Activated B cell treated with CpG ODN at 0.5 μM for 24 hours (primary cell): ENCODE results near the gene SPTBN5. TPM values are rescaled to one million over a fixed set of nuclear protein-coding genes. Genes with fewer than 3 reads are reported as not detected.

ENCODE experiments used
- ATAC-seq: fragments of 200-7000 bp; cut with Tn5 transposase; one replicate; pipeline ENCODE4 v1.10.0; 2021; ENCODE audit warnings: low read depth, mild to moderate bottlenecking, moderate library complexity
- CTCF ChIA-PET: fragments of 350-600 bp; sonication (Branson Sonifier 250); formaldehyde crosslinking; loops from one replicate; lab custom pipeline; 2021; ENCODE audit warnings: antibody characterized with exemption; lab: Charles Lee
- POLR2A ChIA-PET: fragments of 350-600 bp; sonication (Branson Sonifier 250); formaldehyde crosslinking; loops from one replicate; lab custom pipeline; 2021; ENCODE audit warnings: antibody characterized with exemption; lab: Charles Lee
- DNase-seq: peaks from one replicate; pipeline ENCODE4 v3.0.0; 2022
- H3K27ac Mint-ChIP-seq: one replicate; pipeline ENCODE4 v1.8.0; 2020; ENCODE audit warnings: mixed read lengths
- H3K27me3 Mint-ChIP-seq: one replicate; pipeline ENCODE4 v1.8.0; 2021; ENCODE audit warnings: mixed read lengths
- H3K36me3 Mint-ChIP-seq: one replicate; pipeline ENCODE4 v1.8.0; 2021; ENCODE audit warnings: low read depth, mixed read lengths
- H3K4me1 Mint-ChIP-seq: one replicate; pipeline ENCODE4 v1.8.0; 2021; ENCODE audit warnings: mixed read lengths
- H3K4me3 Mint-ChIP-seq: one replicate; pipeline ENCODE4 v1.8.0; 2020; ENCODE audit warnings: mild to moderate bottlenecking, mixed read lengths
- H3K9me3 Mint-ChIP-seq: one replicate; pipeline ENCODE4 v1.8.0; 2020; ENCODE audit warnings: mixed read lengths
- intact Hi-C: fragments of 100-400 bp; cut with micrococcal nuclease; formaldehyde crosslinking; loops from one replicate; pipeline ENCODE4 v1.15.1; 2024
- total RNA-seq: library from RNA; stranded (reverse); gene quantifications from 2 replicates; pipeline ENCODE4 v1.2.3, GENCODE V29; 2022
- TF ChIP-seq, protein P1 (sequence below): fragments of 200-600 bp; IDR thresholded peaks from one replicate; pipeline ENCODE4 v1.8.0; 2022; ENCODE audit warnings: antibody characterized with exemption, mild to moderate bottlenecking

Gene SPTBN5
- total RNA-seq, 1 donor from 2014 or later, result 1.1 TPM

DNA sequence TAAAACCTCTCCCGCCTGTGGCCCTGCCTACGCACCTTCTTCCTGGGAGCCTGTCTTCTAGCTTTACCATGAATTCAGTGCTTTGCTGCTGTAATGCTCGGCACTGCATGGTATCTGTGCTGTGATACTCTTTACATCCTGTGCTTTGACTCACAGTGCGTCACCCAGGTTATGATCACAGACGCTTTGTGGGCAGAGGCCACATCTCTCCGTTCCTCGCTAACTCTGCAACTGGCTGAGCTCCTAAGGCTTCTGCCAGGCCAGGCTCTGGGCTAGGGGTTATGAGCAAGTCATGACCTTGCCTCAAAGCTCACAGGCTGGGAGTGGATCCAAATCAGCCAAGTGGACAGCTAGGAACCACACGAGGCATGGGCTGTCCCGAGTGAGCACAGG is 23.2 kb downstream of the SPTBN5 start:
- DNase-seq, result no peak
- no peak for ATAC-seq
- H3K4me3 Mint-ChIP-seq, result no peak overlapping the region
- TF ChIP-seq, protein P1, sequence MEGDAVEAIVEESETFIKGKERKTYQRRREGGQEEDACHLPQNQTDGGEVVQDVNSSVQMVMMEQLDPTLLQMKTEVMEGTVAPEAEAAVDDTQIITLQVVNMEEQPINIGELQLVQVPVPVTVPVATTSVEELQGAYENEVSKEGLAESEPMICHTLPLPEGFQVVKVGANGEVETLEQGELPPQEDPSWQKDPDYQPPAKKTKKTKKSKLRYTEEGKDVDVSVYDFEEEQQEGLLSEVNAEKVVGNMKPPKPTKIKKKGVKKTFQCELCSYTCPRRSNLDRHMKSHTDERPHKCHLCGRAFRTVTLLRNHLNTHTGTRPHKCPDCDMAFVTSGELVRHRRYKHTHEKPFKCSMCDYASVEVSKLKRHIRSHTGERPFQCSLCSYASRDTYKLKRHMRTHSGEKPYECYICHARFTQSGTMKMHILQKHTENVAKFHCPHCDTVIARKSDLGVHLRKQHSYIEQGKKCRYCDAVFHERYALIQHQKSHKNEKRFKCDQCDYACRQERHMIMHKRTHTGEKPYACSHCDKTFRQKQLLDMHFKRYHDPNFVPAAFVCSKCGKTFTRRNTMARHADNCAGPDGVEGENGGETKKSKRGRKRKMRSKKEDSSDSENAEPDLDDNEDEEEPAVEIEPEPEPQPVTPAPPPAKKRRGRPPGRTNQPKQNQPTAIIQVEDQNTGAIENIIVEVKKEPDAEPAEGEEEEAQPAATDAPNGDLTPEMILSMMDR, result no peak
- no peak overlapping the region for H3K27ac Mint-ChIP-seq
- intact Hi-C loops, result no loop called here
- POLR2A ChIA-PET, result no interaction called here
- peaks cover 7% of the 10 kb centered on the region for H3K27me3 Mint-ChIP-seq
- no peaks in the 10 kb centered on the region for H3K36me3 Mint-ChIP-seq
- CTCF ChIA-PET, result no interaction called here
- peaks cover 4% of the 10 kb centered on the region for H3K4me1 Mint-ChIP-seq
- H3K9me3 Mint-ChIP-seq, result no peaks in the 10 kb centered on the region

DNA sequence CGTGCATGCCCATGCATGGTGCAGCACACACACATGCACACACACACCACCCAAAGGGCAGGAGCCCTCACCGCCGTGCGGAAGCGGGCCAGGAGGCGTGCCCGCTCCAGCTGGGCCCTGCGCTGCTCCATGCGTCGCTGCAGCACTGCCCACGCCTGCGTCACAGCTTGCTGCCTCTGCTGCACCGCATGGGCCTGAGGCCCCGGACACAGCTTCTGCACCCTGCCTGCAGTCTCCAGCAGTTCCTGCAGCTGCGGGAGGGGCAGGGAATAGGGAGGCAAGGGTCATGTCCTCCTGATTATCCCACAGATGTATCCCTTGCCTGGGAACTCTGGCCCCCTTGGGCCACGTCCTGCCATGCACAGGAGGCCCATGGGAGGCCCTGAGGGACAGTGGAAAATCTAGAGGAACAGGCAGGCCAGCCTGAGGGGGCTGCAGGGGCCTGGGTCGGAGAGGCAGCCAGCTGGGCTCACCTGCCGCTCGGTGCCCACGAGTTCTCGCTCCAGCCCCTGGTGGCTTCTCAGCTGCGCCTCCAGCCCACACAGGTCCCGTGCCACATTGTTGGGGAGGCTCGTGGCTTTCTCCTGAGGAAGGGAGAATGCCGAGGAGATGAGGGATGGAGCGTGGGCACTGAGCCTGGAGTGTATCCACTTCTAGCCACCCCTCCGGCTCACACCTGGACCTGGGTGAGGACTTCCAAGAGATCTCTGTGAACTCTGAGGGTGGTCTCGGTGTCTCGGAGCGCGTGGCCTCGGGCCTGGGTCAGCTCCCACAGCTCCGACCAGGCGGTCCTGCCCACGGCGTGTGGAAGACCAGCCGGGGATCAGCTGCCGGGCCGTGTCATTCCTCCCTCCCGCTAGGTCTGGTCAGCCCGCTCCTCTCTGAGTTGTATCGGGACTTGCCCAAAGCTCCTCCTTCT is 23.8 kb downstream of the SPTBN5 start:
- ATAC-seq (no peak), DNase-seq (no peak)
- Mint-ChIP-seq H3K27ac (no peak overlapping the region), H3K36me3 (no peaks in the 10 kb centered on the region), H3K4me3 (no peak overlapping the region), H3K27me3 (peaks cover 5% of the 10 kb centered on the region), H3K4me1 (no peaks in the 10 kb centered on the region), H3K9me3 (no peaks in the 10 kb centered on the region)
- POLR2A ChIA-PET, result no interaction called here
- CTCF ChIA-PET, result no interaction called here
- TF ChIP-seq, protein P1, result no peak
- intact Hi-C loops, result no loop called here

DNA sequence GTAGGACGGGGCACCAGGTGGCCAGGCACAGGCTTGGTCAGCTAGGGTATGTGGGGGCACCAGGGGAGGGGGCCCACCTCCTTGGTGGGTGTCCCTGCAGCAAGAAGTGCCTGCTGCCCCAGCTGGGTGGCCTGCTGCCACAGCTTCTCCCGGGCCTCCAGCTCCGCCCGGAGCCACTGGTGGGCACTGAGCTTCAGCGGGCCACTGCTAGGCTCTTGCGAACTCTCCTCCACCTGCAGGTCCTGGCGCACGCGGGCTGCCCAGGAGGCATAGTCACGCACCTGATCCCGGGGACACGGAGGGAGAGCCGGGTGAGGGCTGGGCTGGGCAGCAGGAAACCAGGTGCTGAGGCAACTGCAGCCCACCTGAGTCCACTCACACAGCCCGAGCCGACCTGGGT is 25.5 kb downstream of the SPTBN5 start:
- DNase-seq (no peak), ATAC-seq (no peak)
- no peaks in the 10 kb centered on the region for H3K36me3 Mint-ChIP-seq
- no peaks in the 10 kb centered on the region for H3K4me1 Mint-ChIP-seq
- no peak overlapping the region for H3K4me3 Mint-ChIP-seq
- intact Hi-C loops, result no loop called here
- TF ChIP-seq, protein P1, result no peak
- no peaks in the 10 kb centered on the region for H3K9me3 Mint-ChIP-seq
- ChIA-PET POLR2A (no interaction called here), CTCF (interaction anchor here (0.5 kb wide), 1 partner anchor 388 kb away, joined by 4 read pairs; no protein-coding TSS in a partner anchor)
- H3K27me3 Mint-ChIP-seq, result no peaks in the 10 kb centered on the region
- H3K27ac Mint-ChIP-seq, result no peak overlapping the region

DNA sequence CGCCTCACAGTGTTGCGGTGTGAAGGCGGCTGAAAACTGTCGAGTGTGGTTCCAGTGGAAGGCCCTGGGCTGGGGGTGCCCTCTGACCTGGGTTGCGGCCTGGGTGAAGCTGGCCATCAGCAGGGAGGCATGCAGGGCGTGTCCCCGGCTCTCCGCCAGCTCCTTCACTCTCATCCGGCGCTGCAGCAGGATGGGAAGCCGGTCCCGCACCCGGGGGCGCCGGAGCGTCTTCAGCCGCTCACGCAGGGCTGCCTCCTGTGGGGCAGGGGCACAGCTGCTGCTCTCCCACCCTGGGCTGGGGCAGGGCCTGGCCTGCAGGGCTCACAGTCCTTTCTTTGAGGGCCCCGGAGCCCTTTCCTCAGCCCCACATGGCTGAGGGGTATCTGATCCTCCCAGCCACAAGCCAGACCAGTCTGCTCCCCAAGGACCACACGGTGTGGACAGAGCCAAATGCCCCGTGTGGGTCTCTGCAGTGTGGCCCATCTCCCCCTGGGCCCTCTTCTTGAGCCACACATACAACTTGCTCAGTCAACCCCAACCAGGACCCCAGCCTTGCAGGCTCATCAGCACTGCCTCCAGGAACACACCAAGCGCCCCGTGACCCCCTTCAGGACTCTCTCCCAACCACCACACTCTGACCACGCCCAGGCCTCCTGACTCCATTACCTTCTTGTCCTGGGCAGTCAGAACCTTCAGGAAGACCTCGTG is 26.8 kb downstream of the SPTBN5 start:
- CTCF ChIA-PET, result interaction anchor here (0.8 kb wide), 1 partner anchor 59 kb away, joined by 3 read pairs; no protein-coding TSS in a partner anchor
- no peaks in the 10 kb centered on the region for H3K4me1 Mint-ChIP-seq
- H3K9me3 Mint-ChIP-seq, result no peaks in the 10 kb centered on the region
- TF ChIP-seq, protein P1, result no peak
- H3K27ac Mint-ChIP-seq, result no peak overlapping the region
- peaks cover 3% of the 10 kb centered on the region for H3K27me3 Mint-ChIP-seq
- H3K4me3 Mint-ChIP-seq, result no peak overlapping the region
- H3K36me3 Mint-ChIP-seq, result no peaks in the 10 kb centered on the region
- DNase-seq, result no peak
- ATAC-seq, result no peak
- intact Hi-C loops, result no loop called here
- POLR2A ChIA-PET, result interaction anchor here (0.6 kb wide), 1 partner anchor 184 kb away, joined by 5 read pairs; no protein-coding TSS in a partner anchor

DNA sequence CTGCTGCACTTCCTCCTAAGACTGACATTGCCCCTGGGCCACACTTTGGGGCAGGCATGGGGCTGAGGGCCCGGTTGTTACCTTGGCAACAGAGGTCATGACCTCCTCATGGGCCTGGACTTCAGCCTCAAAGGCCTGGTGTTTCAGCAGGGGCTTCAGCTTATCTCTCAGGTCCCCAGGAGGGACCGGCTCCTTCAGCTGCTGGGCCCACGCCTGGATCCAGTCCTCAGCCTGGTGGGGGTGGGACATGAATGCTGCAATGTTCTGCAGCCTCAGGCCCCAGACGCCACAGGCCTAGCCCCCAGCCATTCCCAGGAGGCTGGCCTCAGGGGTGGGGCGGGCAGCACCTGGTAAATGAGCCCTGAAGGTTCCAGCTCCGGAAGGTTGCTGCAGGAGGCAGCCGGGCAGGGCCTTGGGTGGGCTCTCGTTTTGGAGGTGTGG is 27.6 kb downstream of the SPTBN5 start:
- TF ChIP-seq, protein P1, result no peak
- Mint-ChIP-seq H3K4me1 (no peaks in the 10 kb centered on the region), H3K27me3 (peaks cover 3% of the 10 kb centered on the region), H3K9me3 (no peaks in the 10 kb centered on the region), H3K4me3 (no peak overlapping the region), H3K36me3 (no peaks in the 10 kb centered on the region), H3K27ac (no peak overlapping the region)
- ChIA-PET POLR2A (no interaction called here), CTCF (no interaction called here)
- intact Hi-C loops, result no loop called here
- no peak for DNase-seq
- ATAC-seq, result no peak
